Measurements from ENCODE around the gene KCMF1. TPM values are rescaled to one million over a fixed set of nuclear protein-coding genes. Genes with fewer than 3 reads are reported as not detected.

KCMF1 gene
- total RNA-seq, 1 experiment from 2014 or later: 163 TPM

- Histone ChIP-seq H3K9me3 (ENCODE audit: control insufficient read depth, insufficient read depth, low read depth, low read length) (no peaks in the 10 kb centered on the region), H3K27me3 (ENCODE audit: control insufficient read depth, insufficient read depth, low read length) (no peaks in the 10 kb centered on the region), H3K4me1 (ENCODE audit: control insufficient read depth, insufficient read depth, low read length) (peaks cover 8% of the 10 kb centered on the region), H3K27ac (ENCODE audit: low read length) (no peak overlapping the region), H3K4me3 (ENCODE audit: low read depth in 2 of 2, low read length in 2 of 2) (no peak overlapping the region), H3K36me3 (ENCODE audit: control insufficient read depth, insufficient read depth, low read length) (no peaks in the 10 kb centered on the region)
- CTCF ChIA-PET: no interaction called here
- in situ Hi-C loops (cut with HindIII; ENCODE audit: low pct_unique_long_range_greater_than_20kb, low sequenced_read_pairs) (no loop called here), intact Hi-C loops (cut with micrococcal nuclease; ENCODE audit: unreplicated experiment) (no loop called here)
- ATAC-seq (no peak), DNase-seq (ENCODE audit: low read depth, low spot score) (no peak)
- TF ChIP-seq CTCF (IDR thresholded peaks at IDR 0.05) (no peak), POLR2AphosphoS5 (IDR thresholded peaks at IDR 0.05; ENCODE audit: low read depth, low read length) (no peak), TCF7L2 (IDR thresholded peaks at IDR 0.05; ENCODE audit: low read depth, low read length) (no peak), REST (IDR thresholded peaks at IDR 0.05; ENCODE audit: insufficient read depth in 1 of 2, low read depth in 2 of 2, low read length in 1 of 2) (no peak), SIN3A (IDR thresholded peaks at IDR 0.05; ENCODE audit: borderline replicate concordance, insufficient read depth, low read depth, low read length) (no peak)
- POLR2A ChIA-PET: no interaction called here
- no TSS peak for BruUV-seq (replicated peaks)
Observed at GRCh38 chr2:85063981-85064599, 93.1 kb downstream of the KCMF1 start.

GRCh38 chr2:85064927-85065577 lies 94.1 kb downstream of the KCMF1 start:
- H3K36me3 ChIP-seq (ENCODE audit: control insufficient read depth, insufficient read depth, low read length): no peaks in the 10 kb centered on the region
- in situ Hi-C loops (cut with HindIII; ENCODE audit: low pct_unique_long_range_greater_than_20kb, low sequenced_read_pairs): no loop called here
- H3K9me3 ChIP-seq (ENCODE audit: control insufficient read depth, insufficient read depth, low read depth, low read length): no peaks in the 10 kb centered on the region
- intact Hi-C loops (cut with micrococcal nuclease; ENCODE audit: unreplicated experiment): no loop called here
- ATAC-seq: no peak
- H3K4me3 ChIP-seq (ENCODE audit: low read depth in 2 of 2, low read length in 2 of 2): no peak overlapping the region
- TF ChIP-seq SIN3A (IDR thresholded peaks at IDR 0.05; ENCODE audit: borderline replicate concordance, insufficient read depth, low read depth, low read length) (no peak), TCF7L2 (IDR thresholded peaks at IDR 0.05; ENCODE audit: low read depth, low read length) (no peak), REST (IDR thresholded peaks at IDR 0.05; ENCODE audit: insufficient read depth in 1 of 2, low read depth in 2 of 2, low read length in 1 of 2) (no peak), CTCF (IDR thresholded peaks at IDR 0.05) (no peak), POLR2AphosphoS5 (IDR thresholded peaks at IDR 0.05; ENCODE audit: low read depth, low read length) (no peak)
- H3K27me3 ChIP-seq (ENCODE audit: control insufficient read depth, insufficient read depth, low read length): no peaks in the 10 kb centered on the region
- DNase-seq (ENCODE audit: low read depth, low spot score): no peak
- ChIA-PET POLR2A (no interaction called here), CTCF (no interaction called here)
- H3K27ac ChIP-seq (ENCODE audit: low read length): no peak overlapping the region
- H3K4me1 ChIP-seq (ENCODE audit: control insufficient read depth, insufficient read depth, low read length): peaks cover 8% of the 10 kb centered on the region
- no TSS peak for BruUV-seq (replicated peaks)
